Thoracic aorta (tissue), 2 donors: ENCODE measurements around the gene PLCH1. TPM values are rescaled to one million over a fixed set of nuclear protein-coding genes. Genes with fewer than 3 reads are reported as not detected.

Experiments used
- ATAC-seq: fragments of 150-250 bp; one replicate; pipeline ENCODE4 v1.8.0; 2017; ENCODE audit warnings: low read depth; ENCODE audit not compliant: insufficient number of reproducible peaks, low FRiP score
- DNase-seq: peaks from one replicate; pipeline ENCODE4 v3.0.0-alpha.2; 2020; ENCODE audit warnings: low spot score
- H3K27ac ChIP-seq, 2 donors: fragments of 200-600 bp; sonication (generic); 1 replicate in 1 of 2; 2 replicates in 1 of 2; pipeline ENCODE4 v1.5.1; 2016; ENCODE audit warnings: mild to moderate bottlenecking in 2 of 2, moderate library complexity in 2 of 2
- H3K27me3 ChIP-seq: fragments of 200-600 bp; sonication (generic); replicated peaks from 2 replicates; pipeline ENCODE4 v1.6.0; 2016; ENCODE audit warnings: mild to moderate bottlenecking; ENCODE audit not compliant: insufficient read depth
- H3K36me3 ChIP-seq: fragments of 200-600 bp; sonication (generic); one replicate; pipeline ENCODE4 v1.5.1; 2016
- H3K4me1 ChIP-seq, 2 donors: fragments of 200-600 bp; sonication (generic); 1 replicate in 1 of 2; 2 replicates in 1 of 2; pipeline versions ENCODE4 v1.5.1 to v1.6.0; 2016; ENCODE audit warnings: low read depth in 2 of 2, mild to moderate bottlenecking in 1 of 2; ENCODE audit not compliant: control insufficient read depth in 1 of 2
- H3K4me3 ChIP-seq: fragments of 200-600 bp; sonication (generic); 2 replicates; pipeline ENCODE4 v1.5.1; 2016; ENCODE audit warnings: mild to moderate bottlenecking
- H3K9me3 ChIP-seq: fragments of 200-600 bp; sonication (generic); 2 replicates; pipeline ENCODE4 v1.5.1; 2016
- total RNA-seq, 2 donors: library from RNA; depleted of rRNA; stranded (reverse); fragments of >200 nt; gene quantifications; one replicate each; pipeline versions ENCODE4 v1.1.0 to v1.2.3, GENCODE V29; 2016
- TF ChIP-seq, protein P1 (sequence below): fragments of 200-600 bp; sonication (generic); IDR thresholded peaks from one replicate; pipeline ENCODE4 v1.5.1; 2019; ENCODE audit warnings: antibody characterized with exemption

The PLCH1 gene
- total RNA-seq, 2 donors from 2014 or later: 0.28 TPM; not detected in 1

DNA sequence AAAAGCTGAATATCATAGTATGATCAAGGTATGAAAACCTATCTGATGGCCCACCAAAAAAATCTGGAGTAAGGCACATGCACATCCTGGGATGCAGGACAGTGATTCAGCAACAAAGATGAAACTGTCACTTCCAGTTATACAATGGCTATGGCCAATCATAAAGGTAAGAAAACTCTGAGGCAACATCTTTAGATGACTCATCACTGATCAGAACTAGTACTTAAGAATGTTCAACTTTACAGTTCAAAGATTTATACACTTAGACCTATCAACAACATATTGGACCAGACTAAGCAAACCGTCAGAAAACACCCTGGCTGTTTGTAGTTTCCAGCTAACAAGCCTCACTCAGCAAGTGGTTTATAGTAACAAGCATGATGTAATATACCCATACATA, 21.3 kb upstream of the PLCH1 start:
- TF ChIP-seq, protein P1, sequence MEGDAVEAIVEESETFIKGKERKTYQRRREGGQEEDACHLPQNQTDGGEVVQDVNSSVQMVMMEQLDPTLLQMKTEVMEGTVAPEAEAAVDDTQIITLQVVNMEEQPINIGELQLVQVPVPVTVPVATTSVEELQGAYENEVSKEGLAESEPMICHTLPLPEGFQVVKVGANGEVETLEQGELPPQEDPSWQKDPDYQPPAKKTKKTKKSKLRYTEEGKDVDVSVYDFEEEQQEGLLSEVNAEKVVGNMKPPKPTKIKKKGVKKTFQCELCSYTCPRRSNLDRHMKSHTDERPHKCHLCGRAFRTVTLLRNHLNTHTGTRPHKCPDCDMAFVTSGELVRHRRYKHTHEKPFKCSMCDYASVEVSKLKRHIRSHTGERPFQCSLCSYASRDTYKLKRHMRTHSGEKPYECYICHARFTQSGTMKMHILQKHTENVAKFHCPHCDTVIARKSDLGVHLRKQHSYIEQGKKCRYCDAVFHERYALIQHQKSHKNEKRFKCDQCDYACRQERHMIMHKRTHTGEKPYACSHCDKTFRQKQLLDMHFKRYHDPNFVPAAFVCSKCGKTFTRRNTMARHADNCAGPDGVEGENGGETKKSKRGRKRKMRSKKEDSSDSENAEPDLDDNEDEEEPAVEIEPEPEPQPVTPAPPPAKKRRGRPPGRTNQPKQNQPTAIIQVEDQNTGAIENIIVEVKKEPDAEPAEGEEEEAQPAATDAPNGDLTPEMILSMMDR: no peak
- no peak overlapping the region for H3K27ac ChIP-seq
- DNase-seq (no peak), ATAC-seq (no peak)
- no peaks in the 10 kb centered on the region for H3K4me1 ChIP-seq
- H3K27me3 ChIP-seq: no peaks in the 10 kb centered on the region
- H3K4me3 ChIP-seq: no peak overlapping the region
- H3K9me3 ChIP-seq: no peaks in the 10 kb centered on the region
- no peaks in the 10 kb centered on the region for H3K36me3 ChIP-seq

- no peaks in the 10 kb centered on the region for H3K36me3 ChIP-seq
- H3K4me3 ChIP-seq: no peak overlapping the region
- no peaks in the 10 kb centered on the region for H3K9me3 ChIP-seq
- TF ChIP-seq, protein P1: no peak
- ATAC-seq (no peak), DNase-seq (no peak)
- no peaks in the 10 kb centered on the region for H3K4me1 ChIP-seq
- no peak overlapping the region for H3K27ac ChIP-seq
- no peaks in the 10 kb centered on the region for H3K27me3 ChIP-seq
These were observed 19.1 kb upstream of the PLCH1 start for GRCh38 chr3:155763870-155764463.

DNA sequence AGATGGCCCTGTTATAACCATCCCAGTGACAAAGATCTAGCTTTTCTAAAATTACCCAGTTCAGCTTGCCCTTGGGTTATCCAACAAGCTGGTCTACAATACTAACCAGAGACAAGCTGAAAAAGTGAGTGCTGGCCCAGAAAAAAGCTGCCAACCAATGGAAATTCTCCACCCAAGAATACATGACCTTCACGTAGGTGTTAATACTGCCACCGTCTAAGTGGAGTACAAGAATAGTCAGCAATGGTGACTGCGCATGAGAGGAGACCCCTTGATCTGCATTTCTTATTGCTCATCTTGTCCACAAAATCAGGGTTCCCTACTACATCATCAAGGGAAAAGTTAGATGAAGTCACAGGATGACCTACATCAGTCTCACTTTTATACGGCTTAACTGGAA, 15.8 kb upstream of the PLCH1 start:
- H3K27ac ChIP-seq: no peak overlapping the region
- TF ChIP-seq, protein P1: no peak
- no peak overlapping the region for H3K4me3 ChIP-seq
- H3K27me3 ChIP-seq: no peaks in the 10 kb centered on the region
- ATAC-seq (no peak), DNase-seq (no peak)
- no peaks in the 10 kb centered on the region for H3K9me3 ChIP-seq
- no peaks in the 10 kb centered on the region for H3K36me3 ChIP-seq
- H3K4me1 ChIP-seq: no peaks in the 10 kb centered on the region

- Histone ChIP-seq H3K36me3 (no peaks in the 10 kb centered on the region), H3K27me3 (no peaks in the 10 kb centered on the region), H3K27ac (no peak overlapping the region), H3K4me1 (no peaks in the 10 kb centered on the region), H3K9me3 (no peaks in the 10 kb centered on the region), H3K4me3 (no peak overlapping the region)
- TF ChIP-seq, protein P1: no peak
- DNase-seq (no peak), ATAC-seq (no peak)
These were observed 12.7 kb upstream of the PLCH1 start for GRCh38 chr3:155757577-155757976.

DNA sequence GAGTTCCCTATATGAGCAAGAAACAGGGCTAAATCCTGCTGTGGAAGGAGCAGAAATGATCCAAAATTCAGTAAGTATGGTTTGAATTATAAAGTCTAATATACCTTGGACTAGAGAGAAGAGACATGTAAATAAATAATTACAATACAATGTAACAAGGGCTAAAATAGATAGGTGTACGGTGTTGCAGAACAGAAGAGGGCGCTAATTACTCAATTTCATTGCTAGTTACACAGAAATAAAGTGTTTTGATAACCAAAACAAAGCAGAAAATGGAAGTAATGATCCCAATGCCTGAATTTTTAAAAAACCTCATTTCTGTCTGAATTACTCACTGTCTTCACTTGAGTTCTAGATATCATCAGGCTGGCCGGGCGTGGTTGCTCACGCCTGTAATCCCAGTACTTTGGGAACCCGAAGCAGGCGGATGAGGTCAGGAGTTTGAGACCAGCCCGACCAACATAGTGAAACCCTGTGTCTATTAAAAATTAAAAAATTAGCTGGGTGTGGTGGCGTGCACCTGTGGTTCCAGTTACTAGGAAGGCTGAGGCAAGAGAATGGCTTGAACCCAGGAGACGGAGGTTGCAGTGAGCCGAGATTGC, 8.3 kb upstream of the PLCH1 start:
- TF ChIP-seq, protein P1: no peak
- no peaks in the 10 kb centered on the region for H3K36me3 ChIP-seq
- no peaks in the 10 kb centered on the region for H3K9me3 ChIP-seq
- DNase-seq (no peak), ATAC-seq (no peak)
- no peak overlapping the region for H3K27ac ChIP-seq
- no peak overlapping the region for H3K4me3 ChIP-seq
- H3K27me3 ChIP-seq: no peaks in the 10 kb centered on the region
- no peaks in the 10 kb centered on the region for H3K4me1 ChIP-seq
